DLD1 (cell line): ENCODE results near the gene RABGAP1L.

Experiments
- in situ Hi-C: cut with HindIII; loops from 2 replicates; pipeline ENCODE4 v1.10.0; 2017; ENCODE audit warnings: low sequenced_read_pairs

RABGAP1L gene

DNA sequence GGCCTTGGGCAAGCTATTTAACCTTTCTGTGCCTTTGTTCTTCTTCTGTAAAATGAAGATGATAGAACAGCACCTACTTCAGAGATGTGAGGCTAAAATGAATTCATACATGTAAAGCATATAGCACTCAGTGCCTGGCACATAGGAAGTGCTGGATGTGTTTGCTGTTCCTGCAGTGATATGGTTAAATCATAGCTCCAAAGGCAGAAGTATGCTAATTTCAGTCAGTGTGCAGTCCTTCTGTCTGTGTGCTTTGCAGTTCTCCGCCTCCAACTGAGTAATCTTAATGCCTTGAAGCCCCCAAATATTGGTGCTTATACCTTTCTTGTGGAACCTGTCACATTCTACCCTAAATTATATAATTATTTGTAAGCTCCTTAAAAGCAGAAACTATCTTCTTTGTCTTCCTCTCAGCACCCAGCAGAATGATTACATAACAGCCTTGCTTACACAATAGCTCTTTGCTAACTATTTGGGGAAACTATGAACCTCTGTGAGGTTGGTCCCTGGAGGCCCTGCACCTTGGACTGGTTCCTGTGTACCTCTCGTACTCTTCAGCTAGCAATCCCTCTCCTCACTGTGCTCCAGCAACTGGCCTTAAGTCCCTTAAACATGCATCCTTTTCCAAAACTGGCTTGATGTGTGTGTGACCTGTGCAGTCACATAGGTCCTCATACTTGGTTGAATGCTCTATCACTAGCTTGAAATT is 783.4 kb downstream of the RABGAP1L start:
- in situ Hi-C loops = no loop called here

DNA sequence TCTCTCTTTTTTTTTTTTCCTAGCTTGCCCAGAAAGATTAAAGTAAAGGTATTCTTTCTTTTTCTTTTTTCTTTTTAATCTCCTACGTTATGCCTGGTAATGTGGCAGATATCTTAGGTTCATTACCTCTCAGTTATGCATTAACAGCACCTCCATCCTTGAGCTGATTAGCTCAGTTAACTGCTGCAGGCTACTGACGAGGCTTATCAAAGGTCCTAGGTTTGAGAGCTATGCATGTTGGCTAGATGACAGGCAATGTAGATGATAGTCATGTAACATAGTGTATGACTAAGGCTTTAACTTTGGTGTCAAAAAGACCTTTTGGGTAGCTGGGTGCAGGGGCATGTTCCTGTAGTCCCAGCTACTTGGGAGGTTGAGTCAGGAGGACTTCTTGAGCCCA is 786.7 kb downstream of the RABGAP1L start:
- in situ Hi-C loops = no loop called here

DNA sequence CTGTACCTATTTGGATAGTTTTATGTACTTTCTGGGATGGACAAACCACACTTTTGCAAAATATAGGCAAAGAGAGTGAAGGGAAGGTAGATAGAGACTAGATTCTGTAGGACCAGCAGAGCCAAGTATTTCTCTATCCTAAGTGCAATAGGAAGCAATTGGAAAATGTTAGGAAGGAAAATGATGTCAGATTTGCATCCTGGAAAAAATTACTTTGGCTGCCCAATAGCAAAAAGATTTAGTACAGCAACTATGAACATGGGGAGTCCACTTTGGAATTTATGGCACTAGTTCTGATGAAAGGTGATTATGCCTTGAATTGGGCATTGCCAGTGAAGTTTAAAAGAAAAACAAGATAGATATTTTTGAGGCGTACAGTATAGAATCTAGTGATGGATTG is 789.7 kb downstream of the RABGAP1L start:
- in situ Hi-C loops = no loop called here

DNA sequence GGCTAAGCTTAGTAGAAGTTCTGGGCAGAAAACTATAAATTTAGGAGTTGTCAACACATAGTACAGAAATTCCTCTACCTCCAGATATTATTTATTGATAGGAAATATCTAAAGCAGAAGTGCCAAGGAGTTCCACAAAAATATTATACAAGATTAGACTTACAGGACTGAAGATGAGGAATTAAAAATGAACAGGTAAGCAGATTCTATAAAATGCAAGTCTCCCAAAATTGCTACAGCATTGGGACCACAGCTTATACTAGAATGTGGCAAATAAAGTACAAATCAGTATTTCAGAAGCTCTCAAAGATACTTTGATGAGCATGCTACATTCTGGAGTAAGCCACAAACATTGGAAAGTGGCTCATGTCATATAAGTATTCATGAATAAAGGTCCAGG is 790.3 kb downstream of the RABGAP1L start:
- in situ Hi-C loops = no loop called here

DNA sequence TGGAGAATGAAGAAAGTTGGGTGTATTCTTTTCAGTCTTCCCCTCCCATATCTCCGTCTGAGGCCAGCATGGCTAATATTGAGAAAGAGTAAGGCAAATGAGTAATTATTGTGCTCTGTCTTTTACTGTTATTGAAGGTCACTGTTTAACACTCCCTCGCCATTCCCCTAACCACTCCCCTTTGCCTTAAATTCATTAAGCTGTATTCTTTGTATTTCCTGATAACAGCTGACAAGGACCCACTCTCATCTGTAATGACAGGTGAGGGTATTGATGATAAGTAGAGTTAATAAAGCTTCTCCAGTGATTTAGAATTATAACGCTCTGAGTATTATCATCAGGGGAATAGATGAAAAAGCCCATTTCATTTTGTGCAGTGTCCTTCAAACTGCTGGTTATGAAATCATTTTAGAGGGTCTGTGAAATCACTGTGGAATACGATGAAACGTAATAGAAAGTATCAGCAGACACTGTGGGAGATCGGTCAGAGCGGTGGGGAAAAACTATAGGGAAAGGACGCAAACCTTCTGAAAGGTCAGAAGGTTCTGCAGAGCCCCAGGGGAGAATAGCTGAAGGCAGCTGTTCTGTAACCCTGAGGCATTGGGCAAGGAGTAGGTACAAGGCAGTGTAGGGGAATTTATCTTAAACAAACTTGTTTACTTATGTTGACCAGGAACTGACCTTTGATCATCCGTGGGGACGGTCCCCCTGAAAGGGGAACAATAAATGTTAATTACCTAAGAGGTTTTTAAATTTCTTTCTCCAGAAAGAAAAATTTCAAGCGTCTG is 794.2 kb downstream of the RABGAP1L start:
- in situ Hi-C loops = no loop called here

DNA sequence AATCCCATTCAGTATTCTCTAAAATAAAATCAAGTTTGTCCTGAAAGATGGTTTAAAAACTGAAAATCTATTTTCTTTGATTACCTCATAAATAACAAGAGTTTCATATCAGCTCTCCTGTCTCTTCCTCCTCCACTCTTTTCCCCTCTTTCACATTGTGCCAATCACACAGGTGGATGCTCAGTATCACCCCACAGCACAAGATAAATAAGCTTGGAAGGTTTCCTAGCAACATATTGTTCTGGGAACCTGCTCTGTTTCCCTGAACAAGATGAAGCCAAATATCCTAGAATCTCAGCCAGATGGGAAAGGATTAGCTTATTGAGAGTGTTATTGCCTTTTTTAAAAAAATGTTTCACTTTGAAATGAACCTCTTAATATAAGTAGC is 794.7 kb downstream of the RABGAP1L start:
- in situ Hi-C loops = no loop called here

DNA sequence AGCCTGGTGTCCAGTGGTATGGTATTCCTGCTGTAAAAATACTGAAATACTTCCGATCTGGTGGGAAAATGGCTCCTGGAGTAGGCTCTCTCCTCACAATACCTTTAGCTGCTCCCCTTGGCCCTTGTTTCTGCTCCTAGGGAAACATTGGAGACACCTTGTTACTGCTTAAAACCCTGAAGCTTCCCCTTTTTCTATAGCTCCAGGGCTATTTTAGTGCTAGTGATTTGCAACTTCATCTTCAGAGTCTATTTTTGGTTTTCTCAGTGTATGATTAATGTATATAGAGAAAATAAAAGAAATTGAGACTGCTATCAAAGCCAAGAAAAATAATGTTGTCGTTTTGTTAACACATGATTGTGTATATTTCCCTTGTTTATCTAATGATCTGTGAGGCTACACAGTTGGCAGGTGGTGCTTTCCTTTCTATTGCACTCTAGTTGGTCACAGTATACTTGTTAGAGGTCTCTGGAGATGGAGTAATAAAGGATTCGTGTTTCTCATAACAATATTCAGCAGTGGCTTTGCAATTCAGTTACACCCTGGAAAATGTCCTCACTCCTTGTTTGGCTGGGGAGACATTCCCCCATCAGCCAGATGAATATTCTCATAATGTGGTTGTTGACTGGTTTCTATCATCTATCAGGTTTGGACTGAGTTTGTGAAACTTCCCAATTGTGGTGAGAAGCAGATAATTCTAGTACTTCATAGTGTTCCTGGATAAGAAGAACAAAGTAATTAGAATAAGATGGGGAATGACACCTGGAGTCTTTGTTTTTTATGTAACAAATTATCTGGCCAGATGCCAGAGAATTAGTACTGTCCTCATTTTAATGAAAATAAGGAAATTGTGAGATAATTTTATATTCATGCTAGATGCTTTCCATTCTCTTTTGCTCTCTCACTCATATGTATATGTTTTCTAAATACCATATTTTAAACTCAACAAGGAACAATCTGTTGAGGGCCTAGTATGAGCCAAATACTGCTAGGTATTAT is 795.6 kb downstream of the RABGAP1L start:
- in situ Hi-C loops = no loop called here

DNA sequence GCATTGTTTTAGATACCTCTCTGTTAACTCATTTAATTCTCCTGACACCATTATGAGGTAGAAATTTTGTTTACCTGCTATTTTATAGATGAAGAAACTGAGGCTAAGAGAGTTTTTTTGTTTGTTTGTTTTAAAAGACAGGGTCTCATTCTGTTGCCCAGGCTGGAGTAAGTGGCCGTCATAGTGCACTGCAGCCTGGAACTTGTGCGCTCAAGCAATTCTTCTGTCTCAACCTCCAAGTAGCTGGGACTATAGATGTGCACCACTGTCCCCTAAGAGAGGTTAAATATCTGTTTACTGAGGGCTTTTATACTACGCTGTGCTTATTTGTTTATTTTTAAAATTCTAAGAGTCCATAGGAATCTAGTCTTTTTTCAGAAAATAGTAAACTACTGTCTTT is 796.8 kb downstream of the RABGAP1L start:
- in situ Hi-C loops = no loop called here

DNA sequence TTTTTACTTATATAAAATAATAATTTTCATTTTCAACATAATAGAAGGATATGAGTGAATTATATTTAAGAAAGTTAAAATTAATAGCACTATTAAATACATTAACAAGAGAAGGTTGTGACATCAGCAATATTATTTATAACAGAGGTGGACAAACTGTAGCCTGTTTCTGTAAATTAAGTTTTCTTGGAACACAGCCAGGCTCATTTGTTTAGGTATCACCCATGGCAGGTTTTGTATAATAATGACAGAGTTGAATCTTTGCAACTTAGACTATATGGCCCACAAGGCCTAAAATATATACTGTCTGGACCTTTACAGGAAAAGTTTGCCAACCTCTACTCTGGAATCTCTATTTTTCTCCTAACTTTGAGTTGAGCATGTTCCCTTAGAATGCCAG is 797.7 kb downstream of the RABGAP1L start:
- in situ Hi-C loops = no loop called here

DNA sequence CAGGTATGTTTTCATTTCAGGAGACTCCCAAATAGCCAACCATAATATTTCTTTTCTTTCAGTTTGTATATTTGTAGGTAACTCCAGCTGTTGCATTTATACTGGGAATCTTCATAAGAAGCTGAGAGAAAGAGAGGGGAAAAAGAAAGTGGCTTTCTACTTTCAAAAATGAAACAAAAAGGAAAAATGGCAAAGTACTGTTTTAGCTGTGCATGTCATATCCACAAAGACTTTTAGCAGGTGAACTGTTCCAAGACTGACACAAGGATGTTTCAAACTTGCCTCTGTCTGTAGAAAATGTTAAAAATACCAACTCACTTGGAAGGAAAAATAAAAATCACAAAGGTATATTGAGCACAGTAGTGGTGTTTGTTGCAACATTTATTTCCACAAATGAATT is 798.5 kb downstream of the RABGAP1L start:
- in situ Hi-C loops = no loop called here

DNA sequence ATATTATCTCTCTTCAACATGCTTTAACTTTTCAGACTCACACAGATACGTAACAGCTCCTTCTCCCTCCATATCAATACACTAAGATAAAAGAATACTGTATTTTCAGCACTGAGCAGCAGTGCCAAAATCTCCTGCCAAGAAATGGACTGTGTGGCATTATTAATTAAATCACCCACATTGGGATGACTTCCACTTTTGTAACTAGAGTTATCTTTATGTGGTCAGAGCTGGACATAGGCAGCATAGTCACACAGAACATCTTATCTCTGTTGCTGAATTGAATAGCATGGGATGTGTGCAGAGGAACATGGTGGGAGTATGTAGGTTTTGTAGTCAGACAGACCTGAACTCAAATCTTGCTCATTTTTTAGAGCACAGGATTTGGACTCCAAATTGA is 799.1 kb downstream of the RABGAP1L start:
- in situ Hi-C loops = no loop called here

DNA sequence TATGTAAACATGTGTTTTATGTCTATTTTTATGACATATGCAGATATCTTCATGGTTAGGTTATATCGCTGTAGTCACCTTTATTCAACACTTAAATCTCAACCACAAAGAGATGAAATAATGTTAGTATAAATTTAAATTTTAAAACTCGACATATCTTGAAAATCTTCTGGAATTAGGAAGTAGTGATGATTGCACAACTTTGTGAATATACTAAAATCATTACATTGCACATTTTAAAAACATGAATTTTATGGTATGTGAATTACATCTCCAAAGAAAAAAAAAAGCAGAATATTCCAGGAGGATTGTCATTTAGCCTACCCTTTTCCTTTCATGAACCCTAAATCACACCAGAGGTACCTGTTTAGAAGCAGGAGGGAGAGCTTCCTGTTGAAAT is 801.0 kb downstream of the RABGAP1L start:
- in situ Hi-C loops = no loop called here

DNA sequence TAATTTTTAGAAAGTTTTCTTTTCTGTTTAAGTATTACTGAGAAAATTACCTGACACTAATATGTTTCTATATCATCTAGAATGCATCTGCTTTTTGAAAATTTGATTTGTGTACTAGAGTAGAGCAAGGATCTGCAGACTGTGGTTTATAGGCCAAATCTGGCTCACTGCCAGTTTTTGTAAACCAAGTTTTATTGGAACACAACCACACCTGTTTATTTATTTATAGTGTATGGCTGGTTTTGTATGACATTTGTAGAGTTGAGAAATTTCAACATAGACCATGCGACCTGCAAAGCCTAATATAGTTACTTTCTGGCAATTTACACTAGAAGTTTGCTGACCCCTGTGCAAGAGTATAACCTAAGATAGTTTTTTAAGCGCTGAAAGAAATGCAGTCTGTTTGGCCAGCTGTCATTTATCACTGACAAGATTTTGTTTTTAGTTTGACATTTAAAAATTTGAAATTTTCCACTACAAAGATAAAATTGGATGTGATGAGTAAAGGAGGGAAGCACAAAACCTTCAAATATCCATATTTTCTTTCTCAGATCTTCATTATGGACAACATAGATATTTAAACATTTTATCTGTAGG is 804.3 kb downstream of the RABGAP1L start:
- in situ Hi-C loops = no loop called here

DNA sequence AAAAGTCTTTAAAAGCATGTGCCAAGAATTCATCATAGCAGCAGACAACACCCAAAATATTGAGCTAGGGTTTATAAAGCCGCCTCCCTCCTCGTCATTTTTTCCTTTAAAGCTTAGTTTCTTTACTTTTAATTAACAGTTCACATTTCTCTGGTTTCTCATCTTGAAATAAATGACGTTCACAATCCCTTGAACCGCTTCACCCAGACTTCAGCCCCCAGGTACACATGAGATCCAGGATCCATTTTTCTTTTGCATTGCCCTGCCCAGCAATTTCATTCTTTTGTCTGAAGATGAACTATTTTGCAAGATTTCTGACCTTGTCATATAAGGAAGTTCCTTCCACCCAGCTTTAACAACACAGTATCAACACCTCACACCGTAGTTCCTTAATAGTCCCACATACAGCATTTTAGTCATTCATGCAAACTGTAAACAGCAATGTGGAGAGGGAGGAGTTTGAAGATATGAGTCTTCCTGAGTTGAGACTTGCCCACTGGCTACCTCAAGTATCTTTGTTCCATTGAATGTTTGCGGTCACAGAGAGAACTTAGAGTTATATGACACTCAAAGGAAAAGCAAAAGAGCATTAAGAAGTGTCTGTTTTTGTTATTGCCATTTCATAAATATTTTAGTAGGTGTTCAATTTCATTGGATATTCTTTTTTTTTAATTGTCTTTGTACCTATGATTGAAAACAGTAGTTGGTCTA is 805.1 kb downstream of the RABGAP1L start:
- in situ Hi-C loops = no loop called here

DNA sequence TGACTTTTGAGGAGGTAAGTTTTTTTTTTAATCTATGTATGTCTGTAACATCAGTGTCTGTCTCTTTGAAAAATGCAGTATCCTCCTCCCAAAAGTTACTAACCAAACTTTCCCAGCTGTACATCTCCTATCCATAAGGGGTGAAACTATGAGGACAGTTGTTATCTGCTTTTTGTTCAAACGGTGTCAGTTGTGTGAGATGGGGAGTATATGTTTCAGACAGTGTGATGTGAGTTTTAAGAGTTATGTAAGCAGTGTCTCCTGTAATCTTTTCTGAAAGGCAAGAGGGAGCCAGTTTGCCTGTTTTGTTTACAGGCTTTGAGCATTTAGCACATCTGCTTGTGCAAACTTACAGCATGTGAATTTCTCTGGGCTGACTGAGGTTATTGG is 805.6 kb downstream of the RABGAP1L start:
- in situ Hi-C loops = no loop called here

DNA sequence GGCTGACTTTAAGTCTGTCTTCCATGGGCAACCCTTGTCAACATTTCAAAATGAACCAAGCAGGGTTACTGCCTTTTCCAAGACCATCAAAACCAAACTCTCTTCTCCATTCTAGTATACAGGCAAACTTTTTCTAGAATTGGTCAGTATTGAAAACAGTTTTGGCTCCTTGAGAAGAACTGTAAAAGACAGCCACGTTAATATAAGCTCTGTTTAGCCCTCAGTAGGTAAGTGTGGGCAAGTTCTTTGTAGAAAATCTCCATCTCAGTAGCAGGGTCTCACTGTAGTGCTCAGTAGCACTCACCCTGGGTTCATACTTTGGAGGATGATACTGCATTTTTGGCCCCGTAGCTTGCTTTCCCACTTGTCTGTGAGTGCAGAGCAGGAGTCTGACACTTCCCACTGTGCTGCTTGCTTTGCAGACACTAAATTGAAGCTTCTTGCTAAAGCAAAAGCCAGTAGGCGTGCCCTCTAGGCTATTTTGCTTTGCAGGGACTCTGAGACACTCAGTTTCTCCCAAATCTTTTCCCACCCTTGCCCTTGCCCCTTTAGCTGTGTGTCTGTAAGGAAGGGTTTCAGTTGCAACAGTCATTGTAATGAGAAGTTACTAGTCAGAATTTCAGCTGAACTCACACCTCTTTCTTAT is 806.2 kb downstream of the RABGAP1L start:
- in situ Hi-C loops = no loop called here

DNA sequence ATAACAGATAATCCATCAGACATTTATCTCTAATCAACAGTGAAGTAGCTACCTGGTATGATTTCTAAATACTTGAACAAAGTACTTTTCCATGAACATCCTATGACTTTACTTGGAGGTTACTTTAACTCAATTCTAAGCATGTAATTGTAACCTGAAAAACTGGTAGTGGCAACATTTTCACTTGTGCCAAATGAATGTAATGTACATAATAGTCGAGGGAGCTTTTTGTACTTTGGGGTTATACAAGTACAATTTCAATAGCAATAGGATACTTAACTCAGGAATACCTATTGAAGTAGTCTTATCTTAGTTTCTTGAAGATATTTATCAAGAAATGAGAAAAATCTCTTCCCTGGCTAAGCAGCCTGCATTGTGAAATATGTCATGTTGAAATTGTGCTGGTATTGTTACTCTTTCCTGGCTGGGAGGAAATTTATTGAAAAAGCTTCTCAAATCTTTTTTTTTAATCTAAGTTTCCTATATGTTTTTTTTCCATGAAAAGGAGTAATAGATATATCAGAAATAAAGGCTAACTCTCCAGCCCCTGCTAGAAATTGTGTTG is 806.8 kb downstream of the RABGAP1L start:
- in situ Hi-C loops = no loop called here

DNA sequence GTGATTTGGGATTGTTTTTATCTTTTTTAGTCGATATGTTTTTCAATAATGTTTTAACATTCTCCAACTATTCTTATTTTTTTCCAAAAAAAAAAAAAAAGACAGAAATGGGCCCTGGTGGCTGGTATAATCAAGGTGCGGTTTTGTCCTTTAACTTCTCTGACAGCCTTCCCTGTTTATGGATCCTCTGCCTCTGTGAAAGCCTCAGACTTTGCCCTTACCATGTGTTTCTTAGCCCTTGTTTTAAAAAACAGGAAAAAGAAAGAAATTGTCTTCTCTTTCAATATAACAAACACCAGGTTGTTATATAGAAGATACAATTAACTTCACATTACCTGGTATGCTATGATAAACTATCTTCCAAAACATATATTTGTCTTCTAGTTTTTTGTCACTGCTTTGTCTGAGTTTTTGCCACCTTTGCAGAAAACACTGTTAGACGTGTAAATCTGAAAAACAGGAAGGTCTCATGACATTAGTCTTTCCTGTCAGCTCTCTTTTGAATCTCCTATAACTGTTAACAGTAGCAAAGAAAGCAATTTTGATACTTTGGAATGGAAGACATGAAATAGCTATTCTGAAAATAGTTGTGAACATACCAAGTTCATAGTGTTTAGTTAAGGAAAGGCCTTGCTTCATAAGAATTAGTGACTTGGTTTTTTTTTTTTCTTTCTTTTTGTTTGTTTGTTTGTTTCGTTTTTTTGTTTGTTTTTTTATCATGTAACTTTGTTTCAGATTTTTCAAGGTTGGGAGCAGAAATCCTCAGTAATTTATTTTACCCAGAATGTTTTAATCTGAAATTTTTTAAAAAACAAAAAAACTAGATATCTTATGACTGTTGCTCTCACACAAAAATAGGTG is 808.8 kb downstream of the RABGAP1L start:
- in situ Hi-C loops = no loop called here
